H1 (cell line): ENCODE results near the gene POLD1. TPM values are rescaled to one million over a fixed set of nuclear protein-coding genes. Genes with fewer than 3 reads are reported as not detected.

Experiments used
- KDM4A ChIP-seq: IDR thresholded peaks from one replicate; pipeline ENCODE4 v1.7.1; 2012; ENCODE audit warnings: low read depth, mild to moderate bottlenecking, moderate library complexity, low read length, inconsistent platforms; ENCODE audit not compliant: severe bottlenecking
- KDM5A ChIP-seq: fragments of 200-600 bp; IDR thresholded peaks from 2 replicates; pipeline ENCODE4 v1.7.1; 2012; ENCODE audit warnings: mild to moderate bottlenecking, low read length, inconsistent platforms, mixed read lengths
- SIN3A ChIP-seq, 2 experiments: IDR thresholded peaks in 1 of 2; conservative IDR thresholded peaks in 1 of 2; 2 replicates each; pipeline ENCODE4 v1.6.1; 2011 to 2012; ENCODE audit warnings: low read length in 2 of 2, improper control_type of control experiment in 1 of 2, low read depth in 1 of 2, mild to moderate bottlenecking in 1 of 2
- SIX5 ChIP-seq: IDR thresholded peaks from 2 replicates; pipeline ENCODE4 v1.6.1; 2011; ENCODE audit warnings: mild to moderate bottlenecking, low read depth, low read length
- SP1 ChIP-seq: IDR thresholded peaks from 2 replicates; pipeline ENCODE4 v1.6.1; 2011; ENCODE audit warnings: low read depth, low read length
- TEAD4 ChIP-seq: IDR thresholded peaks from 2 replicates; pipeline ENCODE4 v1.6.1; 2012; ENCODE audit warnings: low read depth, low read length, inconsistent platforms, mixed read lengths
- polyA plus RNA-seq, 7 experiments: library from polyadenylated mRNA; depleted of rRNA in 3 of 7; stranded (reverse) in 5 of 7; unstranded in 2 of 7; fragments of >200 nt in 5 of 7; fragments of 200-250 nt in 2 of 7; gene quantifications; 1 replicate in 5 of 7; 2 replicates in 1 of 7; 4 replicates in 1 of 7; pipeline versions ENCODE4 v1.2.1 to v1.2.3, GENCODE V29; 2011 to 2013; ENCODE audit warnings: missing spikeins in 2 of 7, mixed read lengths in 2 of 7
- total RNA-seq: library from RNA; stranded (reverse); fragmentation: NEBNext Ultra II Directional; extraction: Animal tissue kit (Norgen Biotek cat#: 25700); gene quantifications from 2 replicates; pipeline ENCODE4 v1.2.1, GENCODE V29; 2021

The POLD1 gene
- total and polyA plus RNA-seq, 2 of the 8 experiments (the other 6 are each of a cell fraction or from before 2014, with no cell fraction given): 141 to 142 TPM

DNA sequence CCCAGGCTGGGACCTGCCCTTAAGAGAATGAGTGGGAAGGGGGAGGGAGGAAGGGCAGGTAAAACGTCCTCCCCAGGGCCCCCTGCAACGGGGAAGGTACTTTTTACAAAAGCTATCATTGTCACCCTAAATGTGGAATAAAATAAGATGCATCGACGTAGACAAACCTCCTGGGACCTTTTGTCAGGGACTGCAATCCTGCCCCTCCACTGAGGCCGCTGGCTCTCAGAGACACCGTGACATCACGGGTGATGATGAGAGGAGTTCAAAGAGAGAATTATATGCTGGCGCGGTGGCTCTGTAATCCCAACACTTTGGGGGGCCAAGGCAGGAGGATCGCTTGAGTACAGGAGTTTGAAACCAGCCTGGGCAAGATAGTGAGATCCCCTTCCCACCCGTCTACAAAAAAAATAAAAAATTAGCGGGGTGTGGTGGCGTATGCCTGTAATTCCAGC is 46.8 kb downstream of the POLD1 start (continued):
- no peak for TF ChIP-seq KDM5A
- no peak for TF ChIP-seq SIN3A (conservative IDR thresholded peaks at IDR 0.05 in 1 of 2, IDR thresholded peaks at IDR 0.05 in 1 of 2; ENCODE audit: low read depth in 1 of 2, low read length in 2 of 2)
- TF ChIP-seq SIX5: no peak
- no peak for TF ChIP-seq SP1
- no peak for TF ChIP-seq KDM4A
- TF ChIP-seq TEAD4: no peak
